Measurements from ENCODE around the gene GPR62.
A peak's percentile ranks its signal among the peaks of the same experiment; 100 is the strongest.

Gene GPR62

GRCh38 chr3:51938780-51939425 lies 16.3 kb upstream of the GPR62 start:
- no peak for DNase-seq

- no peak for DNase-seq
Measured at GRCh38 chr3:51940648-51941462, 14.3 kb upstream of the GPR62 start.

- no peak for DNase-seq
Measured at GRCh38 chr3:51941463-51941797, 13.8 kb upstream of the GPR62 start.

GRCh38 chr3:51941798-51942602 lies 13.2 kb upstream of the GPR62 start, which contains the start of the genes PARP3 and RRP9:
PARP3 (plus strand) TSS chr3:51942363; CDS start chr3:51943356, 993 bp downstream.
RRP9 (minus strand) TSS chr3:51941904; CDS start chr3:51941867, 37 bp downstream.
- DNase-seq, result peak; percentile 100

GRCh38 chr3:51942603-51943450 lies 12.4 kb upstream of the GPR62 start:
- peak; percentile 70 for DNase-seq

- no peak for DNase-seq
Measured at GRCh38 chr3:51943451-51944391, 11.5 kb upstream of the GPR62 start.

GRCh38 chr3:51944451-51945021 lies 10.6 kb upstream of the GPR62 start:
- no peak for DNase-seq

- no peak for DNase-seq
Measured at GRCh38 chr3:51945031-51945840, 9.9 kb upstream of the GPR62 start.

GRCh38 chr3:51945926-51946705 lies 9.1 kb upstream of the GPR62 start:
- DNase-seq, result no peak

GRCh38 chr3:51946796-51947195 lies 8.4 kb upstream of the GPR62 start:
- no peak for DNase-seq

- DNase-seq, result no peak
Measured at GRCh38 chr3:51947215-51947900, 7.8 kb upstream of the GPR62 start.

- DNase-seq, result no peak
Measured at GRCh38 chr3:51948016-51948580, 7.1 kb upstream of the GPR62 start.

- DNase-seq, result no peak
Measured at GRCh38 chr3:51949121-51949520, 6.1 kb upstream of the GPR62 start.

GRCh38 chr3:51950899-51951298 lies 4.3 kb upstream of the GPR62 start:
- no peak for DNase-seq

GRCh38 chr3:51953445-51953844 lies 1.7 kb upstream of the GPR62 start:
- DNase-seq, result no peak

- no peak for DNase-seq
Measured at GRCh38 chr3:51954105-51954504, 1.1 kb upstream of the GPR62 start.

- DNase-seq, result no peak
Measured at GRCh38 chr3:51954713-51955112, 468 bp upstream of the GPR62 start.

All from CD4-positive, alpha-beta T cell treated with Interleukin-6 for 4 hours (primary cell).